ENCODE results near the gene ANKRD42. TPM values are rescaled to one million over a fixed set of nuclear protein-coding genes. Genes with fewer than 3 reads are reported as not detected.

The ANKRD42 gene
- polyA plus RNA-seq, 2 of the 4 experiments (the other 2 are of a cell fraction): 9.1 to 13.2 TPM

DNA sequence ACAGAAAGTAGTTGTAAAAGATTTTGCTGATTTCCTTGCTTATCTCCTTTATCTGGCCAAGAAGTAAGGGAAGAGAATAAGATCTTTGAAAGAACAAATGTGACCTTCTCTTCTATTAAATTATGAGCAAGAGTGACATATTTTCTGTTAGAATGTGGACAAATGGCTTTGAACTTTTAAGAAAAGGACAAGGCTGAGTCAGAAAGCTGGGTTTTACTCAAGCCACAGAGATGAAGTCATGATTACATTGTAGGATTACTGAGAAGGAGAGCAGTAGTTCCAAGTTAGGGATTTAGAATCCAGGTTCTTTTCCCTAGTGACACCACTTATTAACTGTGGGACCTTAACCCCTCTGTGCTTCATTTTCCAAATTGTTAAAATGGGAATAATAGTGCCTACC lies 79.1 kb downstream of the ANKRD42 start:
- Histone ChIP-seq H3K4me2 (no peak overlapping the region), H3K27ac (no peak overlapping the region), H3K4me1 (peaks cover 6% of the 10 kb centered on the region; the same call in 1 of the 3 replicates), H3K9me3 (no peaks in the 10 kb centered on the region), H3K4me3 (no peak overlapping the region)
- no peak for FAIRE-seq
- DNase-seq (ENCODE audit: low read depth in 1 of 2, low spot score in 1 of 2): no peak
- ChIA-PET POLR2A (interaction anchor here (1.1 kb wide), 1 partner anchor 13 kb away, joined by 6 read pairs; the partner anchor contains the start of gene CCDC90B), CTCF (interaction anchor here (1.4 kb wide), 1 partner anchor 12 kb away, joined by 6 read pairs; no protein-coding TSS in a partner anchor)
- no peak; a peak in 1 of 6 replicates for ATAC-seq
- TF ChIP-seq POLR2AphosphoS2 (conservative IDR thresholded peaks at IDR 0.05; ENCODE audit: low read length) (no peak), MAZ (IDR thresholded peaks at IDR 0.05; ENCODE audit: borderline replicate concordance, low read depth, low read length) (no peak), RCOR1 (IDR thresholded peaks at IDR 0.05; ENCODE audit: low read depth, low read length) (no peak), JUN (IDR thresholded peaks at IDR 0.05) (no peak), JUNB (IDR thresholded peaks at IDR 0.05) (no peak), KDM5A (IDR thresholded peaks at IDR 0.05) (no peak), SREBF2 (IDR thresholded peaks at IDR 0.05) (no peak)
- TF ChIP-seq, protein P1, sequence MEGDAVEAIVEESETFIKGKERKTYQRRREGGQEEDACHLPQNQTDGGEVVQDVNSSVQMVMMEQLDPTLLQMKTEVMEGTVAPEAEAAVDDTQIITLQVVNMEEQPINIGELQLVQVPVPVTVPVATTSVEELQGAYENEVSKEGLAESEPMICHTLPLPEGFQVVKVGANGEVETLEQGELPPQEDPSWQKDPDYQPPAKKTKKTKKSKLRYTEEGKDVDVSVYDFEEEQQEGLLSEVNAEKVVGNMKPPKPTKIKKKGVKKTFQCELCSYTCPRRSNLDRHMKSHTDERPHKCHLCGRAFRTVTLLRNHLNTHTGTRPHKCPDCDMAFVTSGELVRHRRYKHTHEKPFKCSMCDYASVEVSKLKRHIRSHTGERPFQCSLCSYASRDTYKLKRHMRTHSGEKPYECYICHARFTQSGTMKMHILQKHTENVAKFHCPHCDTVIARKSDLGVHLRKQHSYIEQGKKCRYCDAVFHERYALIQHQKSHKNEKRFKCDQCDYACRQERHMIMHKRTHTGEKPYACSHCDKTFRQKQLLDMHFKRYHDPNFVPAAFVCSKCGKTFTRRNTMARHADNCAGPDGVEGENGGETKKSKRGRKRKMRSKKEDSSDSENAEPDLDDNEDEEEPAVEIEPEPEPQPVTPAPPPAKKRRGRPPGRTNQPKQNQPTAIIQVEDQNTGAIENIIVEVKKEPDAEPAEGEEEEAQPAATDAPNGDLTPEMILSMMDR (IDR thresholded peaks at IDR 0.05): no peak

DNA sequence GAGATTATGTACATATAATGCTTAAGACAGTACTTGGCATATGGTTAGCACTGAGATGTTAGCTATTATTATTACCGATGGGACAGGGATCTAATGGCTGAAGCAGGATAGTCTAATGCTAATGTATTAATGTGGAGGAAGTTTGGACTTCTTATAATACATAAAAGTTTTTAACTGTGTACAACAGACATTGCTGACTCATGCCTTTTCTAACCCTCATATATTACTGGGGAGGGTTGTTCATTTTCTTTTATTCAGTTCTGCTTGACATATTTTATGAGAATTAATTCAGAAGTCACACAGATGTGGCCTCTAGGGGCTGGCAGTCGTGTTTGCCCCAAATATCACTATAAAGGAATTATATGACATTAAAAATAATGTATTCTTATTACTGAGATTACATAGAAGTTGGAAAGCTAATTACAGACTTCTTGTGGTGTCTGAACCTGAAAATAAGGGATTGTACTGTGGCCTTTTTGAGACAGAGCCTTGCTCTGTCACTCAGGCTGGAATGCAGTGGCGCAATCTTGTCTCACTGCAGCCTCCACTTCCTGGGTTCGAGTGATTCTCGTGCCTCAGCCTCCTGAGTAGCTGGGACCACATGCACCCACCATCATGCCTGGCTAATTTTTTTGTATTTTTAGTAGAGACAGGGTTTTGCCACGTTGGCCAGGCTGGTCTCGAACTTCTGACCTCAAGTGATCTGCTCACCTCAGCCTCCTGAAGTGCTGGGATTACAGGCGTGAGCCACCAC lies 82.6 kb downstream of the ANKRD42 start:
- no peak for DNase-seq (ENCODE audit: low read depth in 1 of 2, low spot score in 1 of 2)
- POLR2A ChIA-PET: interaction anchor here (2.3 kb wide), 1 partner anchor 10 kb away, joined by 13 read pairs; the partner anchor contains the start of gene CCDC90B
- WGBS (ENCODE audit: missing lambda C conversion rate): 88% methylated on average over 8 of the region's 8 CpGs
- Histone ChIP-seq H3K4me1 (peaks cover 6% of the 10 kb centered on the region; the same call in 1 of the 3 replicates), H3K4me3 (no peak overlapping the region), H3K27ac (no peak overlapping the region), H3K9me3 (no peaks in the 10 kb centered on the region), H3K4me2 (no peak overlapping the region)
- no peak for FAIRE-seq
- peak; percentile 88 for TF ChIP-seq MAFK (IDR thresholded peaks at IDR 0.05; ENCODE audit: partially characterized antibody)
- TF ChIP-seq POLR2A (IDR thresholded peaks at IDR 0.05; ENCODE audit: low read length): no peak
- CTCF ChIA-PET: interaction anchor here (0.6 to 1.8 kb wide), 5 partner anchors 9 to 1180 kb away, joined by 3 to 7 read pairs (median 4); no protein-coding TSS in a partner anchor
- ATAC-seq: no peak

DNA sequence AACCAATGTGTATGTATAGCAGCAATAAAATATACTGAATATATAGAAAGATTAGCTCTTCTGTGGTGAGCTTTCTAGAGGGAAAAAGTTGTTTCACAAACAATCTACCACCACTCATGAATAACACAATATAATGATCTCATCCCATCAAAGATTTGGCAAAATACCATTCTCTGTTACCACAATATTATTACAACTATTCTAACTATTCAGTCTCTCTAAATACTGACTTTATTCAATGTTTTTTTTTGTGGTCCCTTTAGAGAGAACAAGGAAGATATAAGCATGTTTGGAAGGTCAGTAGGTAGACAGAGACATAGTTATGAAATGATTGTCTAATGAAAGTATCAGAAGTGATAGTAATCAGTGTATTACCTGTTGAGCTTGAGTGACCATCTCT lies 84.8 kb downstream of the ANKRD42 start:
- H3K27ac ChIP-seq: no peak overlapping the region
- FAIRE-seq (peak; percentile 23), DNase-seq (ENCODE audit: low read depth in 1 of 2, low spot score in 1 of 2) (no peak), ATAC-seq (no peak)
- TF ChIP-seq FOSL2 (IDR thresholded peaks at IDR 0.05) (no peak), FOSL2 (CRISPR knock-in tag; IDR thresholded peaks at IDR 0.05) (no peak)
- H3K9me3 ChIP-seq: no peaks in the 10 kb centered on the region
- ChIA-PET CTCF (interaction anchor here (1.3 kb wide), 1 partner anchor 378 kb away, joined by 3 read pairs; the partner anchor contains the start of gene PRCP), POLR2A (no interaction called here)
- no peaks in the 10 kb centered on the region for H3K4me1 ChIP-seq
- no peak overlapping the region for H3K4me2 ChIP-seq
- no peak overlapping the region for H3K4me3 ChIP-seq

DNA sequence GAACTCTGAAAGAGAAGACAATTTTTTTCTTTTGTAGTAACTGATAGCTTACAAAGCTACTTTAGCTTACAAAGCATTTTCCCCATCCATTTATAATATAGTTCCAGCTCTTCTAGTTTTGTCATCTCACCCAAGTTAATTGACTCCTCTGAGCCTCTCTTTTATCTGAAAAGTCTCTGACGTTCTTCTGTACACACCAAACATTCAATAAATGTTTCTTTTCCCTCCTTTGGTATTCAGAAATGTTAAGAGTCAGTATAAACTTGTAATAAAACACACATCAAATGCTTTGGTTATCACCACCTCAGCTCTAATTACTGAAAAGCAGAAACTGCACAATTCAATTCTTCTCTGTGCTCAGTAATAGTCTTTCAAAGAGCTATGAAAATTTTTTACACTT lies 86.7 kb downstream of the ANKRD42 start:
- FAIRE-seq: no peak

More for the DNA sequence above, 86.7 kb downstream of the ANKRD42 start:
- no peak overlapping the region for H3K27ac ChIP-seq
- ChIA-PET CTCF (interaction anchor here (0.8 kb wide), 1 partner anchor 13 kb away, joined by 4 read pairs; no protein-coding TSS in a partner anchor), POLR2A (no interaction called here)
- DNase-seq (ENCODE audit: low read depth in 1 of 2, low spot score in 1 of 2) (no peak), ATAC-seq (no peak)
- no peaks in the 10 kb centered on the region for H3K9me3 ChIP-seq
- peaks cover 7% of the 10 kb centered on the region; the same call in 2 of the 3 replicates for H3K4me1 ChIP-seq
- TF ChIP-seq HOXB13 (CRISPR knock-in tag; IDR thresholded peaks at IDR 0.05; ENCODE audit: low read depth) (no peak), CHD4 (IDR thresholded peaks at IDR 0.05; ENCODE audit: borderline replicate concordance) (no peak), KDM5A (IDR thresholded peaks at IDR 0.05) (no peak), NPAS2 (CRISPR knock-in tag; IDR thresholded peaks at IDR 0.05; ENCODE audit: borderline replicate concordance) (no peak), HOXB5 (CRISPR knock-in tag; IDR thresholded peaks at IDR 0.05) (no peak), CBX8 (IDR thresholded peaks at IDR 0.05) (no peak)
- TF ChIP-seq, protein P2, sequence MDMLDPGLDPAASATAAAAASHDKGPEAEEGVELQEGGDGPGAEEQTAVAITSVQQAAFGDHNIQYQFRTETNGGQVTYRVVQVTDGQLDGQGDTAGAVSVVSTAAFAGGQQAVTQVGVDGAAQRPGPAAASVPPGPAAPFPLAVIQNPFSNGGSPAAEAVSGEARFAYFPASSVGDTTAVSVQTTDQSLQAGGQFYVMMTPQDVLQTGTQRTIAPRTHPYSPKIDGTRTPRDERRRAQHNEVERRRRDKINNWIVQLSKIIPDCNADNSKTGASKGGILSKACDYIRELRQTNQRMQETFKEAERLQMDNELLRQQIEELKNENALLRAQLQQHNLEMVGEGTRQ (IDR thresholded peaks at IDR 0.05): no peak
- TF ChIP-seq, protein P3, sequence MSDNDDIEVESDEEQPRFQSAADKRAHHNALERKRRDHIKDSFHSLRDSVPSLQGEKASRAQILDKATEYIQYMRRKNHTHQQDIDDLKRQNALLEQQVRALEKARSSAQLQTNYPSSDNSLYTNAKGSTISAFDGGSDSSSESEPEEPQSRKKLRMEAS (IDR thresholded peaks at IDR 0.05): no peak
- H3K4me3 ChIP-seq: no peak overlapping the region
- H3K4me2 ChIP-seq: no peak overlapping the region
- WGBS (ENCODE audit: missing lambda C conversion rate): 48% methylated on average over 1 of the region's 1 CpG

Data from A549 (cell line).